Liver (tissue), 9 donors: ENCODE results near the gene ECI1. TPM values are rescaled to one million over a fixed set of nuclear protein-coding genes. Genes with fewer than 3 reads are reported as not detected.

Experiments
- DNase-seq: peaks from one replicate; pipeline ENCODE4 v3.0.0-alpha.2; 2017; ENCODE audit warnings: low spot score
- H3K27ac ChIP-seq, 2 donors: one replicate each; pipeline ENCODE4 v1.7.0; 2013; ENCODE audit warnings: inconsistent platforms in 2 of 2, low read length in 2 of 2, control low read depth in 1 of 2, low read depth in 1 of 2, mild to moderate bottlenecking in 1 of 2
- H3K27me3 ChIP-seq, 4 donors: one replicate each; pipeline versions ENCODE4 v1.6.1 to v1.7.0; 2013; ENCODE audit warnings: low read length in 3 of 4, inconsistent platforms in 1 of 4, mild to moderate bottlenecking in 1 of 4, moderate library complexity in 1 of 4; ENCODE audit not compliant: control insufficient read depth in 4 of 4, insufficient read depth in 4 of 4
- H3K36me3 ChIP-seq, 4 donors: one replicate each; pipeline versions ENCODE4 v1.6.1 to v1.7.0; 2013; ENCODE audit warnings: low read length in 3 of 4, mild to moderate bottlenecking in 3 of 4, low read depth in 1 of 4, moderate library complexity in 1 of 4; ENCODE audit not compliant: control insufficient read depth in 4 of 4, insufficient read depth in 3 of 4
- H3K4me1 ChIP-seq, 4 donors: one replicate each; pipeline versions ENCODE4 v1.6.1 to v1.7.0; 2013; ENCODE audit warnings: low read length in 3 of 4, mild to moderate bottlenecking in 3 of 4, moderate library complexity in 1 of 4; ENCODE audit not compliant: control insufficient read depth in 4 of 4, insufficient read depth in 4 of 4
- H3K4me3 ChIP-seq, 3 donors: one replicate each; pipeline versions ENCODE4 v1.6.1 to v1.7.0; 2013; ENCODE audit warnings: low read length in 3 of 3, control low read depth in 1 of 3, low read depth in 1 of 3, mild to moderate bottlenecking in 1 of 3
- H3K9ac ChIP-seq, 2 donors: one replicate each; pipeline ENCODE4 v1.7.0; 2013; ENCODE audit warnings: low read length in 2 of 2, mild to moderate bottlenecking in 2 of 2, moderate library complexity in 2 of 2, control low read depth in 1 of 2, low read depth in 1 of 2
- H3K9me3 ChIP-seq, 4 donors: one replicate each; pipeline versions ENCODE4 v1.6.1 to v1.7.0; 2013; ENCODE audit warnings: low read length in 3 of 4; ENCODE audit not compliant: control insufficient read depth in 4 of 4
- ATF3 ChIP-seq: IDR thresholded peaks from 2 replicates; pipeline ENCODE4 v1.6.1; 2016; ENCODE audit warnings: antibody characterized with exemption
- CTCF ChIP-seq: fragments of 150-350 bp; IDR thresholded peaks from 2 replicates; pipeline ENCODE4 v1.5.1; 2017; ENCODE audit warnings: improper control_type of control experiment, low read depth, low read length; ENCODE audit not compliant: missing input control
- FOXA1 ChIP-seq: IDR thresholded peaks from 2 replicates; pipeline ENCODE4 v1.6.1; 2016; ENCODE audit warnings: antibody characterized with exemption
- FOXA2 ChIP-seq: IDR thresholded peaks from 2 replicates; pipeline ENCODE4 v1.6.1; 2016; ENCODE audit warnings: antibody characterized with exemption
- GABPA ChIP-seq, 2 donors: IDR thresholded peaks in 1 of 2; conservative IDR thresholded peaks in 1 of 2; 2 replicates each; pipeline ENCODE4 v1.6.1; 2016; ENCODE audit warnings: antibody characterized with exemption in 2 of 2, mild to moderate bottlenecking in 1 of 2, moderate library complexity in 1 of 2
- HNF4A ChIP-seq, 2 donors: conservative IDR thresholded peaks; 2 replicates each; pipeline ENCODE4 v1.6.1; 2016; ENCODE audit warnings: antibody characterized with exemption in 2 of 2, mild to moderate bottlenecking in 2 of 2
- NR2F2 ChIP-seq: IDR thresholded peaks from 2 replicates; pipeline ENCODE4 v1.6.1; 2016; ENCODE audit warnings: antibody characterized with exemption
- RAD21 ChIP-seq, 2 donors: IDR thresholded peaks; 2 replicates each; pipeline ENCODE4 v1.6.1; 2016; ENCODE audit warnings: antibody characterized with exemption in 2 of 2, mild to moderate bottlenecking in 2 of 2
- REST ChIP-seq: IDR thresholded peaks from 2 replicates; pipeline ENCODE4 v1.6.1; 2016; ENCODE audit warnings: antibody characterized with exemption, mild to moderate bottlenecking
- SP1 ChIP-seq: IDR thresholded peaks from 2 replicates; pipeline ENCODE4 v1.6.1; 2018; ENCODE audit warnings: antibody characterized with exemption, mild to moderate bottlenecking
- TAF1 ChIP-seq: conservative IDR thresholded peaks from 2 replicates; pipeline ENCODE4 v1.6.1; 2016; ENCODE audit warnings: antibody characterized with exemption, mild to moderate bottlenecking
- YY1 ChIP-seq: IDR thresholded peaks from 2 replicates; pipeline ENCODE4 v1.6.1; 2016; ENCODE audit warnings: antibody characterized with exemption, mild to moderate bottlenecking
- ZBTB33 ChIP-seq: IDR thresholded peaks from 2 replicates; pipeline ENCODE4 v1.6.1; 2016; ENCODE audit warnings: antibody characterized with exemption
- WGBS: extraction: QIAGEN DNeasy Blood & Tissue Kit; methylation state at CpG from one replicate; pipeline ENCODE4 v1.1.7; 2013; 5-methylcytosine and 5-hydroxymethylcytosine counted together
- polyA plus RNA-seq, 2 donors: library from polyadenylated mRNA; stranded (reverse) in 1 of 2; unstranded in 1 of 2; fragments of 200-250 nt in 1 of 2; fragments of >200 nt in 1 of 2; fragmentation: Nextera tagmentation in 1 of 2; extraction: Ambion mirVana in 1 of 2; gene quantifications; one replicate each; pipeline versions ENCODE4 v1.2.1 to v1.2.3, GENCODE V29; 2013 to 2015
- total RNA-seq, 2 donors: library from RNA; depleted of rRNA; stranded (reverse); fragments of >200 nt; gene quantifications; one replicate each; pipeline ENCODE4 v1.2.3, GENCODE V29; 2014
- donor health status: healthy.
- donor health status: healthy.
- donor health status: healthy.
- donor health status: healthy.
- donor health status: healthy.

Gene ECI1
- total and polyA plus RNA-seq, 4 donors: 36.8 to 107 (median 79.5) TPM

- no peaks in the 10 kb centered on the region for H3K27me3 ChIP-seq
- H3K4me3 ChIP-seq: no peak overlapping the region
- no peak overlapping the region for H3K27ac ChIP-seq
- 86% methylated on average over 26 of the region's 26 CpGs for WGBS
- TF ChIP-seq FOXA2: no peak
- no peak for TF ChIP-seq ZBTB33
- TF ChIP-seq REST: no peak
- TF ChIP-seq TAF1: no peak
- no peak for TF ChIP-seq YY1
- no peak for TF ChIP-seq NR2F2
- TF ChIP-seq HNF4A (conservative IDR thresholded peaks at IDR 0.05): no peak
- TF ChIP-seq ATF3: no peak
- no peak for TF ChIP-seq GABPA (IDR thresholded peaks at IDR 0.05 in 1 of 2, conservative IDR thresholded peaks at IDR 0.05 in 1 of 2)
- TF ChIP-seq CTCF: no peak
- TF ChIP-seq RAD21 (IDR thresholded peaks at IDR 0.05): no peak
- H3K36me3 ChIP-seq: no peaks in the 10 kb centered on the region
- no peaks in the 10 kb centered on the region for H3K4me1 ChIP-seq
- no peak overlapping the region for H3K9ac ChIP-seq
- DNase-seq: no peak
- H3K9me3 ChIP-seq: no peaks in the 10 kb centered on the region
Observed at GRCh38 chr16:2282866-2283555, 31.6 kb upstream of the ECI1 start.

GRCh38 chr16:2282262-2282661, 30.9 kb upstream of the ECI1 start:
- Histone ChIP-seq H3K27ac (no peak overlapping the region), H3K4me3 (no peak overlapping the region), H3K9ac (no peak overlapping the region), H3K36me3 (no peaks in the 10 kb centered on the region), H3K27me3 (no peaks in the 10 kb centered on the region), H3K4me1 (no peaks in the 10 kb centered on the region), H3K9me3 (no peaks in the 10 kb centered on the region)
- 55% methylated on average over 5 of the region's 5 CpGs for WGBS
- TF ChIP-seq TAF1 (no peak), SP1 (no peak), RAD21 (IDR thresholded peaks at IDR 0.05) (no peak), FOXA2 (no peak), FOXA1 (no peak)
- DNase-seq: no peak
